IPS DF 6.9 (cell line): ENCODE data around the gene LETM1.
A peak's percentile ranks its signal among the peaks of the same experiment; 100 is the strongest.

ENCODE experiments used
- DNase-seq: peaks from one replicate; pipeline ENCODE4 v3.0.0-alpha.2; 2013; ENCODE audit warnings: low read depth, low spot score
- H3K27ac ChIP-seq: one replicate; pipeline ENCODE4 v1.5.1; 2013; ENCODE audit warnings: low read length, control low read depth
- H3K27me3 ChIP-seq: 2 replicates; pipeline ENCODE4 v1.6.1; 2013; ENCODE audit warnings: mild to moderate bottlenecking, low read length; ENCODE audit not compliant: control insufficient read depth, insufficient read depth
- H3K36me3 ChIP-seq: 2 replicates; pipeline ENCODE4 v1.6.1; 2013; ENCODE audit warnings: low read length; ENCODE audit not compliant: control insufficient read depth, insufficient read depth
- H3K4me1 ChIP-seq: 2 replicates; pipeline ENCODE4 v1.6.1; 2013; ENCODE audit warnings: low read length; ENCODE audit not compliant: control insufficient read depth, insufficient read depth
- H3K4me3 ChIP-seq: 2 replicates; pipeline ENCODE4 v1.5.1; 2013; ENCODE audit warnings: mild to moderate bottlenecking, low read length
- H3K9me3 ChIP-seq: 2 replicates; pipeline ENCODE4 v1.6.1; 2013; ENCODE audit warnings: low read length, inconsistent platforms; ENCODE audit not compliant: control insufficient read depth, insufficient read depth
- WGBS: extraction: QIAGEN DNeasy Blood & Tissue Kit; methylation state at CpG from one replicate; pipeline ENCODE4 v1.1.7; 2013; ENCODE audit warnings: mixed read lengths, missing lambda C conversion rate; ENCODE audit not compliant: insufficient read length, insufficient coverage; 5-methylcytosine and 5-hydroxymethylcytosine counted together

The LETM1 gene

GRCh38 chr4:1768367-1769034, 87.5 kb downstream of the LETM1 start:
- Histone ChIP-seq H3K9me3 (no peaks in the 10 kb centered on the region), H3K4me3 (no peak overlapping the region), H3K36me3 (no peaks in the 10 kb centered on the region), H3K27me3 (no peaks in the 10 kb centered on the region), H3K4me1 (peaks cover 19% of the 10 kb centered on the region), H3K27ac (no peak overlapping the region)
- no CpG with 5 or more reads among the region's 23 CpGs for WGBS
- no peak for DNase-seq

- H3K9me3 ChIP-seq = no peaks in the 10 kb centered on the region
- peak overlapping the region; percentile 29; the same call in 1 of the 2 replicates for H3K4me3 ChIP-seq
- peaks cover 19% of the 10 kb centered on the region for H3K4me1 ChIP-seq
- H3K27me3 ChIP-seq = no peaks in the 10 kb centered on the region
- H3K36me3 ChIP-seq = no peaks in the 10 kb centered on the region
- DNase-seq = no peak
- H3K27ac ChIP-seq = no peak overlapping the region
- no CpG with 5 or more reads among the region's 32 CpGs for WGBS
Observed at GRCh38 chr4:1767770-1768366, 88.1 kb downstream of the LETM1 start.

- Histone ChIP-seq H3K4me1 (peaks cover 19% of the 10 kb centered on the region), H3K9me3 (no peaks in the 10 kb centered on the region), H3K27ac (no peak overlapping the region), H3K4me3 (peak overlapping the region; percentile 29; the same call in 1 of the 2 replicates), H3K36me3 (no peaks in the 10 kb centered on the region), H3K27me3 (no peaks in the 10 kb centered on the region)
- DNase-seq = no peak
- WGBS = no CpG with 5 or more reads among the region's 84 CpGs
Observed at GRCh38 chr4:1767061-1767769, 88.7 kb downstream of the LETM1 start.

GRCh38 chr4:1766106-1767060, 89.6 kb downstream of the LETM1 start:
- no CpG with 5 or more reads among the region's 41 CpGs for WGBS
- H3K27ac ChIP-seq = no peak overlapping the region
- peaks cover 19% of the 10 kb centered on the region for H3K4me1 ChIP-seq
- H3K4me3 ChIP-seq = peak overlapping the region; percentile 4; the same call in 1 of the 2 replicates
- H3K36me3 ChIP-seq = no peaks in the 10 kb centered on the region
- H3K27me3 ChIP-seq = no peaks in the 10 kb centered on the region
- H3K9me3 ChIP-seq = no peaks in the 10 kb centered on the region
- no peak for DNase-seq

- Histone ChIP-seq H3K4me1 (peaks cover 19% of the 10 kb centered on the region), H3K9me3 (no peaks in the 10 kb centered on the region), H3K27me3 (no peaks in the 10 kb centered on the region), H3K4me3 (no peak overlapping the region), H3K36me3 (no peaks in the 10 kb centered on the region), H3K27ac (no peak overlapping the region)
- DNase-seq = no peak
- WGBS = no CpG with 5 or more reads among the region's 10 CpGs
Observed at GRCh38 chr4:1765409-1766072, 90.4 kb downstream of the LETM1 start.

GRCh38 chr4:1764670-1765069, 91.3 kb downstream of the LETM1 start:
- H3K4me1 ChIP-seq = peaks cover 19% of the 10 kb centered on the region
- H3K27me3 ChIP-seq = no peaks in the 10 kb centered on the region
- H3K36me3 ChIP-seq = no peaks in the 10 kb centered on the region
- no peak overlapping the region for H3K4me3 ChIP-seq
- no peak for DNase-seq
- H3K9me3 ChIP-seq = no peaks in the 10 kb centered on the region
- no peak overlapping the region for H3K27ac ChIP-seq
- no CpG with 5 or more reads among the region's 9 CpGs for WGBS

GRCh38 chr4:1763550-1764080, 92.3 kb downstream of the LETM1 start:
- WGBS = no CpG with 5 or more reads among the region's 36 CpGs
- Histone ChIP-seq H3K4me3 (no peak overlapping the region), H3K36me3 (no peaks in the 10 kb centered on the region), H3K4me1 (peaks cover 17% of the 10 kb centered on the region), H3K27me3 (no peaks in the 10 kb centered on the region), H3K27ac (no peak overlapping the region), H3K9me3 (no peaks in the 10 kb centered on the region)
- DNase-seq = no peak

- no peak overlapping the region for H3K27ac ChIP-seq
Observed at GRCh38 chr4:1763070-1763549, 92.8 kb downstream of the LETM1 start.

GRCh38 chr4:1762264-1763010, 93.5 kb downstream of the LETM1 start:
- WGBS = no CpG with 5 or more reads among the region's 20 CpGs
- no peak overlapping the region for H3K4me3 ChIP-seq
- no peaks in the 10 kb centered on the region for H3K27me3 ChIP-seq
- no peaks in the 10 kb centered on the region for H3K36me3 ChIP-seq
- peaks cover 12% of the 10 kb centered on the region for H3K4me1 ChIP-seq
- no peaks in the 10 kb centered on the region for H3K9me3 ChIP-seq
- no peak for DNase-seq
- no peak overlapping the region for H3K27ac ChIP-seq

More at GRCh38 chr4:1763070-1763549, 92.8 kb downstream of the LETM1 start:
- no peak overlapping the region for H3K4me3 ChIP-seq
- H3K4me1 ChIP-seq = peaks cover 12% of the 10 kb centered on the region
- DNase-seq = no peak
- no peaks in the 10 kb centered on the region for H3K9me3 ChIP-seq
- no peaks in the 10 kb centered on the region for H3K36me3 ChIP-seq
- no CpG with 5 or more reads among the region's 31 CpGs for WGBS
- H3K27me3 ChIP-seq = no peaks in the 10 kb centered on the region
